Myocyte (in vitro differentiated cells): ENCODE measurements around the gene SPATC1L. TPM values are rescaled to one million over a fixed set of nuclear protein-coding genes. Genes with fewer than 3 reads are reported as not detected.
"Not testable (repeated sequence)": the region's sequence is repeated elsewhere in the genome, so short reads cannot be mapped to it uniquely, and the experiment has no call there.

Experiments used
- DNase-seq: peaks from one replicate; pipeline ENCODE4 v3.0.0-alpha.2; 2012; ENCODE audit warnings: low read depth
- total RNA-seq: library from RNA; depleted of rRNA; stranded (reverse); fragments of >200 nt; gene quantifications from 2 replicates; pipeline ENCODE4 v1.2.3, GENCODE V29; 2014

The SPATC1L gene
- total RNA-seq, 1 donor from 2014 or later, result 16.8 TPM

GRCh38 chr21:46151989-46152926 is 32.0 kb downstream of the SPATC1L start:
- DNase-seq, result peak; percentile 46

GRCh38 chr21:46151261-46151988 is 32.8 kb downstream of the SPATC1L start:
- DNase-seq, result no peak

GRCh38 chr21:46150491-46151121 is 33.7 kb downstream of the SPATC1L start:
- DNase-seq, result no peak

- DNase-seq, result no peak
These were observed 34.2 kb downstream of the SPATC1L start for GRCh38 chr21:46150073-46150472.

GRCh38 chr21:46149205-46149901 is 34.9 kb downstream of the SPATC1L start:
- no peak for DNase-seq

- DNase-seq, result no peak
These were observed 36.2 kb downstream of the SPATC1L start for GRCh38 chr21:46148106-46148505.

- not testable (repeated sequence) for DNase-seq
These were observed 36.8 kb downstream of the SPATC1L start for GRCh38 chr21:46147429-46147828.

- DNase-seq, result no peak
These were observed 37.4 kb downstream of the SPATC1L start for GRCh38 chr21:46146856-46147255.

- DNase-seq, result no peak
These were observed 38.2 kb downstream of the SPATC1L start for GRCh38 chr21:46145840-46146691.

GRCh38 chr21:46145159-46145839 is 39.0 kb downstream of the SPATC1L start:
- no peak for DNase-seq

- no peak for DNase-seq
These were observed 39.7 kb downstream of the SPATC1L start for GRCh38 chr21:46144464-46145070.

- no peak for DNase-seq
These were observed 41.4 kb downstream of the SPATC1L start for GRCh38 chr21:46142582-46143473.

- no peak for DNase-seq
These were observed 42.3 kb downstream of the SPATC1L start for GRCh38 chr21:46141767-46142581.

GRCh38 chr21:46140352-46141003 is 43.8 kb downstream of the SPATC1L start:
- DNase-seq, result not testable (repeated sequence)

- DNase-seq, result no peak
These were observed 44.6 kb downstream of the SPATC1L start for GRCh38 chr21:46139686-46140085.

GRCh38 chr21:46138383-46138970 is 45.8 kb downstream of the SPATC1L start:
- no peak for DNase-seq
